T-helper 17 cell (primary cell): Measurements from ENCODE around the gene ZNF554. TPM values are rescaled to one million over a fixed set of nuclear protein-coding genes. Genes with fewer than 3 reads are reported as not detected.
"Not testable (repeated sequence)": the region's sequence is repeated elsewhere in the genome, so short reads cannot be mapped to it uniquely, and the experiment has no call there.

ENCODE experiments used
- ATAC-seq: fragments of 150-1000 bp; cut with Tn5 transposase; 2 replicates; pipeline ENCODE4 v1.10.0; 2021; ENCODE audit warnings: mild to moderate bottlenecking, moderate library complexity
- DNase-seq, 3 donors: peaks; one replicate each; pipeline versions ENCODE4 v3.0.0 to v3.0.0-alpha.2; 2020 to 2021
- H3K9me3 ChIP-seq: one replicate; pipeline ENCODE4 v1.7.0; 2013; ENCODE audit warnings: low read length, mild to moderate bottlenecking; ENCODE audit not compliant: control insufficient read depth, poor library complexity, severe bottlenecking
- H3K27ac Mint-ChIP-seq: one replicate; pipeline ENCODE4 v1.8.0; 2022; ENCODE audit warnings: mild to moderate bottlenecking, moderate library complexity, mixed read lengths
- H3K27me3 Mint-ChIP-seq: one replicate; pipeline ENCODE4 v1.8.0; 2022; ENCODE audit warnings: mixed read lengths
- H3K36me3 Mint-ChIP-seq: one replicate; pipeline ENCODE4 v1.8.0; 2022; ENCODE audit warnings: low read depth, mixed read lengths
- H3K4me1 Mint-ChIP-seq: one replicate; pipeline ENCODE4 v1.8.0; 2022; ENCODE audit warnings: mild to moderate bottlenecking, mixed read lengths
- H3K4me3 Mint-ChIP-seq: one replicate; pipeline ENCODE4 v1.8.0; 2022; ENCODE audit warnings: mild to moderate bottlenecking, moderate library complexity, mixed read lengths
- total RNA-seq, 4 donors: library from RNA in 2 of 4; stranded (reverse) in 2 of 4; gene quantifications; one replicate each; pipeline ENCODE4 v1.2.3 and lab custom pipeline; 2022 to 2026

ZNF554 gene
- total RNA-seq, 2 donors from 2014 or later, result 3.0 to 3.2 TPM

- no peak for ATAC-seq
- DNase-seq, result no peak
- Mint-ChIP-seq H3K27me3 (peaks cover 19% of the 10 kb centered on the region), H3K4me1 (no peaks in the 10 kb centered on the region), H3K36me3 (no peaks in the 10 kb centered on the region), H3K27ac (peak overlapping the region; percentile 24), H3K4me3 (no peak overlapping the region)
- H3K9me3 ChIP-seq, result no peaks in the 10 kb centered on the region
Measured at GRCh38 chr19:2863816-2864215, 44.1 kb downstream of the ZNF554 start.

GRCh38 chr19:2865334-2866100, 45.8 kb downstream of the ZNF554 start:
- no peak overlapping the region for H3K4me3 Mint-ChIP-seq
- no peaks in the 10 kb centered on the region for H3K9me3 ChIP-seq
- H3K4me1 Mint-ChIP-seq, result no peaks in the 10 kb centered on the region
- DNase-seq (no peak), ATAC-seq (no peak)
- H3K27ac Mint-ChIP-seq, result no peak overlapping the region
- peaks cover 19% of the 10 kb centered on the region for H3K27me3 Mint-ChIP-seq
- H3K36me3 Mint-ChIP-seq, result no peaks in the 10 kb centered on the region

GRCh38 chr19:2866495-2867024, 46.9 kb downstream of the ZNF554 start:
- Mint-ChIP-seq H3K27ac (no peak overlapping the region), H3K4me3 (no peak overlapping the region), H3K27me3 (peaks cover 19% of the 10 kb centered on the region), H3K4me1 (peaks cover 2% of the 10 kb centered on the region), H3K36me3 (no peaks in the 10 kb centered on the region)
- no peak for ATAC-seq
- no peak for DNase-seq
- no peaks in the 10 kb centered on the region for H3K9me3 ChIP-seq

- Mint-ChIP-seq H3K27ac (no peak within 1 kb of the TSS), H3K4me3 (no peak within 1 kb of the TSS), H3K27me3 (peaks cover 19% of the 10 kb centered on the region), H3K36me3 (no peaks in the 10 kb centered on the region), H3K4me1 (peaks cover 5% of the 10 kb centered on the region)
- ATAC-seq (no peak), DNase-seq (no peak)
- no peaks in the 10 kb centered on the region for H3K9me3 ChIP-seq
Measured at GRCh38 chr19:2867025-2867991, 47.6 kb downstream of the ZNF554 start, which contains the start of gene ZNF556. Gene ZNF556 (plus strand): TSS chr19:2867335. CDS start chr19:2867422, 87 bp downstream.

GRCh38 chr19:2869618-2870017, 50.0 kb downstream of the ZNF554 start:
- peaks cover 5% of the 10 kb centered on the region for H3K4me1 Mint-ChIP-seq
- H3K4me3 Mint-ChIP-seq, result no peak overlapping the region
- ATAC-seq, result no peak
- H3K27me3 Mint-ChIP-seq, result peaks cover 15% of the 10 kb centered on the region
- H3K36me3 Mint-ChIP-seq, result no peaks in the 10 kb centered on the region
- H3K9me3 ChIP-seq, result no peaks in the 10 kb centered on the region
- peak overlapping the region; percentile 19 for H3K27ac Mint-ChIP-seq
- DNase-seq, result no peak

GRCh38 chr19:2872175-2872574, 52.5 kb downstream of the ZNF554 start:
- H3K9me3 ChIP-seq, H3K36me3 Mint-ChIP-seq, ATAC-seq, H3K27ac Mint-ChIP-seq, DNase-seq, H3K4me1 Mint-ChIP-seq, H3K4me3 Mint-ChIP-seq, H3K27me3 Mint-ChIP-seq: not testable (repeated sequence)

- no peaks in the 10 kb centered on the region for H3K27me3 Mint-ChIP-seq
- no peaks in the 10 kb centered on the region for H3K36me3 Mint-ChIP-seq
- no peak for ATAC-seq
- H3K9me3 ChIP-seq, result peaks cover 12% of the 10 kb centered on the region
- no peak for DNase-seq
- H3K4me3 Mint-ChIP-seq, result no peak overlapping the region
- no peak overlapping the region for H3K27ac Mint-ChIP-seq
- H3K4me1 Mint-ChIP-seq, result no peaks in the 10 kb centered on the region
Measured at GRCh38 chr19:2877398-2878331, 58.0 kb downstream of the ZNF554 start.

- Mint-ChIP-seq H3K27me3 (no peaks in the 10 kb centered on the region), H3K36me3 (no peaks in the 10 kb centered on the region), H3K4me3 (no peak overlapping the region), H3K4me1 (peaks cover 10% of the 10 kb centered on the region), H3K27ac (no peak overlapping the region)
- no peak for DNase-seq
- H3K9me3 ChIP-seq, result no peaks in the 10 kb centered on the region
- ATAC-seq, result no peak
Measured at GRCh38 chr19:2883686-2884439, 64.2 kb downstream of the ZNF554 start.

GRCh38 chr19:2885736-2886135, 66.1 kb downstream of the ZNF554 start:
- ATAC-seq, result no peak
- no peaks in the 10 kb centered on the region for H3K36me3 Mint-ChIP-seq
- DNase-seq, result no peak
- H3K27me3 Mint-ChIP-seq, result no peaks in the 10 kb centered on the region
- H3K4me1 Mint-ChIP-seq, result peaks cover 10% of the 10 kb centered on the region
- no peaks in the 10 kb centered on the region for H3K9me3 ChIP-seq
- no peak overlapping the region for H3K27ac Mint-ChIP-seq
- no peak overlapping the region for H3K4me3 Mint-ChIP-seq

Other genes with a start within 250 kb of the ZNF554 start
- gene GNG7, start 117.2 kb upstream of the ZNF554 start, total RNA-seq, result 1 to 10 TPM; 2.1 to 4.5 TPM
- gene DIRAS1, start 98.5 kb upstream of the ZNF554 start, total RNA-seq, result under 1 TPM; 0.40 to 0.42 TPM
- gene SLC39A3, start 79.9 kb upstream of the ZNF554 start, total RNA-seq, result 10 to 100 TPM; 12.3 to 20.6 TPM
- gene SGTA, start 36.6 kb upstream of the ZNF554 start, total RNA-seq, result 10 to 100 TPM; 29.2 to 31.9 TPM
- 10 to 100 TPM; 24.2 to 28.1 TPM for gene THOP1, start 34.4 kb upstream of the ZNF554 start, total RNA-seq
- gene ZNF555, start 21.6 kb downstream of the ZNF554 start, total RNA-seq, result 1 to 10 TPM; 3.0 to 3.4 TPM
- not detected for gene ZNF556, start 47.5 kb downstream of the ZNF554 start, total RNA-seq
- gene ZNF57, start 81.1 kb downstream of the ZNF554 start, total RNA-seq, result 1 to 10 TPM; 2.0 to 2.6 TPM
- gene ZNF77, start 125.1 kb downstream of the ZNF554 start, total RNA-seq, result 1 to 10 TPM; 2.7 to 3.0 TPM
- gene TLE6, start 157.7 kb downstream of the ZNF554 start, total RNA-seq, result under 1 TPM in 1 of 2 donors, not detected in 1; 0.29 TPM
- 10 to 100 TPM in 1 of 2 donors, 1 to 10 TPM in 1; 9.5 to 13.1 TPM for gene TLE2, start 209.4 kb downstream of the ZNF554 start, total RNA-seq
- 100 to 1,000 TPM; 869 to 906 TPM for gene TLE5, start 242.6 kb downstream of the ZNF554 start, total RNA-seq